Mesothelial cell of epicardium (in vitro differentiated cells): ENCODE measurements around the gene ATP6V0A4. TPM values are rescaled to one million over a fixed set of nuclear protein-coding genes. Genes with fewer than 3 reads are reported as not detected.

Experiments
- DNase-seq, 2 experiments: peaks; one replicate each; pipeline ENCODE4 v3.0.0; 2021; ENCODE audit warnings: low spot score in 2 of 2; ENCODE audit not compliant: unreplicated experiment in 2 of 2
- H3K27ac Mint-ChIP-seq: 2 replicates; pipeline ENCODE4 v1.8.0; 2021; ENCODE audit warnings: mixed read lengths
- H3K27me3 Mint-ChIP-seq: 2 replicates; pipeline ENCODE4 v1.8.0; 2021; ENCODE audit warnings: low read depth, mixed read lengths
- H3K36me3 Mint-ChIP-seq: 2 replicates; pipeline ENCODE4 v1.8.0; 2021; ENCODE audit warnings: mixed read lengths
- H3K4me1 Mint-ChIP-seq: 2 replicates; pipeline ENCODE4 v1.8.0; 2021; ENCODE audit warnings: mixed read lengths
- H3K4me3 Mint-ChIP-seq: 2 replicates; pipeline ENCODE4 v1.8.0; 2021; ENCODE audit warnings: mild to moderate bottlenecking, moderate library complexity, mixed read lengths
- H3K9me3 Mint-ChIP-seq: 2 replicates; pipeline ENCODE4 v1.8.0; 2021; ENCODE audit warnings: mixed read lengths
- total RNA-seq: library from RNA; stranded (reverse); gene quantifications from 3 replicates; pipeline ENCODE4 v1.2.1, GENCODE V29; 2021
- TF ChIP-seq, protein P1 (sequence below): fragments of 200-600 bp; sonication (generic); IDR thresholded peaks from one replicate; pipeline ENCODE4 v1.5.0; 2021; ENCODE audit warnings: antibody characterized with exemption; ENCODE audit not compliant: unreplicated experiment

ATP6V0A4 gene
- total RNA-seq, 1 donor from 2014 or later = 0.56 TPM

- Mint-ChIP-seq H3K4me1 (no peaks in the 10 kb centered on the region), H3K9me3 (peaks cover 13% of the 10 kb centered on the region), H3K27me3 (no peaks in the 10 kb centered on the region), H3K4me3 (no peak overlapping the region), H3K36me3 (peaks cover 5% of the 10 kb centered on the region), H3K27ac (no peak overlapping the region)
- no peak for DNase-seq
- TF ChIP-seq, protein P1, sequence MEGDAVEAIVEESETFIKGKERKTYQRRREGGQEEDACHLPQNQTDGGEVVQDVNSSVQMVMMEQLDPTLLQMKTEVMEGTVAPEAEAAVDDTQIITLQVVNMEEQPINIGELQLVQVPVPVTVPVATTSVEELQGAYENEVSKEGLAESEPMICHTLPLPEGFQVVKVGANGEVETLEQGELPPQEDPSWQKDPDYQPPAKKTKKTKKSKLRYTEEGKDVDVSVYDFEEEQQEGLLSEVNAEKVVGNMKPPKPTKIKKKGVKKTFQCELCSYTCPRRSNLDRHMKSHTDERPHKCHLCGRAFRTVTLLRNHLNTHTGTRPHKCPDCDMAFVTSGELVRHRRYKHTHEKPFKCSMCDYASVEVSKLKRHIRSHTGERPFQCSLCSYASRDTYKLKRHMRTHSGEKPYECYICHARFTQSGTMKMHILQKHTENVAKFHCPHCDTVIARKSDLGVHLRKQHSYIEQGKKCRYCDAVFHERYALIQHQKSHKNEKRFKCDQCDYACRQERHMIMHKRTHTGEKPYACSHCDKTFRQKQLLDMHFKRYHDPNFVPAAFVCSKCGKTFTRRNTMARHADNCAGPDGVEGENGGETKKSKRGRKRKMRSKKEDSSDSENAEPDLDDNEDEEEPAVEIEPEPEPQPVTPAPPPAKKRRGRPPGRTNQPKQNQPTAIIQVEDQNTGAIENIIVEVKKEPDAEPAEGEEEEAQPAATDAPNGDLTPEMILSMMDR = no peak
These were observed 30.3 kb upstream of the ATP6V0A4 start for GRCh38 chr7:138828302-138828701.

DNA sequence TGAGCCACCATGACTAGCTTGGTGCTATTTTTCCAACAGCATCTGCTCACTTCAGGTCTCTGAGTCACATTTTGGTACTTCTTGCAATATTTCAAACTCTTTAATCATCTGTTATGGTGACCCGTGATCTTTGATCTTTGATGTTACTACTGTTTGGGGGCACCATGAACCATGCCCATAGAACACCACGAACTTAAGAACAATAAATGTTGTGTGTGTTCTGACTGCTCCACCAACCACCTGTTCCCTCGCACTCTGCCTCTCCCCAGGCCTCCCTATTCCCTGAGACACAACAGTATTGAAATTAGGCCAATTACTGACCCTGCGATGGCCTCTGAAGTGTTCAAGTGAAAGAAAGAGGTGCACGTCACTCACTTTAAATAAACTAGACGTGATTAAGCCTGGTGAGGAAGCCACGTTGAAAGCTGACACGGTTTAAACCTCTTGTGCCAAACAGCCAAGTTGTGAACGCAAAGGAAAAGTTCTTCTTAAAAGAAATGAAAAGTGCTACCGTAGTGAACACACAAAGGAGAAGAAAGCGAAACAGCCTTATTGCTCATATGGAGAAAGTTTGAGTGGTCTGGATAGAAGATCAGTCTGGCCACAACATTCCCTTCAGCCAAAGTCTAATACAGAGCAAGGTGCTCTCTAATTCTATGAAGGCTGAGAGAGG lies 27.2 kb upstream of the ATP6V0A4 start:
- no peak for DNase-seq
- H3K27me3 Mint-ChIP-seq = no peaks in the 10 kb centered on the region
- no peaks in the 10 kb centered on the region for H3K4me1 Mint-ChIP-seq
- TF ChIP-seq, protein P1 = no peak
- no peak overlapping the region for H3K27ac Mint-ChIP-seq
- no peak overlapping the region for H3K4me3 Mint-ChIP-seq
- peaks cover 13% of the 10 kb centered on the region for H3K9me3 Mint-ChIP-seq
- peaks cover 3% of the 10 kb centered on the region for H3K36me3 Mint-ChIP-seq

GRCh38 chr7:138822867-138823535 lies 25.0 kb upstream of the ATP6V0A4 start:
- Mint-ChIP-seq H3K27me3 (no peaks in the 10 kb centered on the region), H3K4me1 (no peaks in the 10 kb centered on the region), H3K9me3 (peaks cover 18% of the 10 kb centered on the region), H3K27ac (no peak overlapping the region), H3K4me3 (no peak overlapping the region), H3K36me3 (peaks cover 3% of the 10 kb centered on the region)
- TF ChIP-seq, protein P1 = no peak
- DNase-seq = no peak

DNA sequence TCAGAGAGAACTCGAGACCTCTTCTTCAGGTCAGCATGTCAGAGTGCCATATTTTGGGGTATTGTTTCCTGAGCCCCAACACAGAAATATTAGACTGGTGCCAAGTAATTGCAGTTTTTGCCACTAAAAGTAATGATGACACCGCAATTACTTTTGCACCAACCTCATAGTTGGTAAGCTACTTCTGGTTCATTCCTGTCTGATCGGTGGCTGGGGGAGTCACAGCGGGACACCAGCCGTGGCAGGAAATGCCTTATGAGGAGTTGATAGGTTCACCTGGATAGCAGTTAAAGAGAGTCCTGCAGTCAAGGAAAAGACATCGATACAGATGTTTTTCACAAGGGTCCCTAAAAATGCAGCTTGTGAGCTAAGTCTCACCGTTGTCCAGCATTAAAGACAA lies 23.9 kb upstream of the ATP6V0A4 start:
- H3K9me3 Mint-ChIP-seq = peaks cover 18% of the 10 kb centered on the region
- peaks cover 3% of the 10 kb centered on the region for H3K36me3 Mint-ChIP-seq
- TF ChIP-seq, protein P1 = no peak
- no peaks in the 10 kb centered on the region for H3K27me3 Mint-ChIP-seq
- no peak for DNase-seq
- H3K27ac Mint-ChIP-seq = no peak overlapping the region
- H3K4me1 Mint-ChIP-seq = no peaks in the 10 kb centered on the region
- no peak overlapping the region for H3K4me3 Mint-ChIP-seq

DNA sequence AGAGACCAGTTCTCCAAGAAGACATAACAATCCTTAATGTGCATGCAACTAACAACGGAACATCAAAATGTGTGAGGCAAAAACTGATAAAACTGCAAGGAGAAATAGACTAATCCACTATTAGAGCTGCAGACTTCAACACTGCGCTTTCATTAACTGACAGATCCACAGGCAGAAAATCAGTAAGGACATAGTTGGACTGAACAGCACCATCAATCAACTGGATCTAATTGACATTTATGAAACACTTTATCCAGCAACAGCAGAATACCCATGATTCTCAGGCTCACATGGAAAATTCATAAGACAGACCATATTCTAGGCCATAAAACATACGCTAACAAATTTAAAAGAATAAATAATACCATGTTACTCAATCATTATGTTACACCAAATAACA lies 21.6 kb upstream of the ATP6V0A4 start:
- no peaks in the 10 kb centered on the region for H3K4me1 Mint-ChIP-seq
- TF ChIP-seq, protein P1 = no peak
- no peak overlapping the region for H3K4me3 Mint-ChIP-seq
- H3K27ac Mint-ChIP-seq = no peak overlapping the region
- H3K9me3 Mint-ChIP-seq = peaks cover 5% of the 10 kb centered on the region
- no peaks in the 10 kb centered on the region for H3K36me3 Mint-ChIP-seq
- no peaks in the 10 kb centered on the region for H3K27me3 Mint-ChIP-seq
- DNase-seq = no peak
